GM19438 (cell line): Measurements from ENCODE around the gene TJP1.
A peak's percentile ranks its signal among the peaks of the same experiment; 100 is the strongest.
"Not testable (repeated sequence)": the region's sequence is repeated elsewhere in the genome, so short reads cannot be mapped to it uniquely, and the experiment has no call there.

Experiments
- ATAC-seq: cut with Tn5 transposase; IDR thresholded peaks from one replicate; pipeline ENCODE4 v1.9.1; 2021; ENCODE audit warnings: low read depth; ENCODE audit not compliant: unreplicated experiment

TJP1 gene

GRCh38 chr15:29670998-29671981 is 151.0 kb downstream of the TJP1 start:
- ATAC-seq, result no peak

GRCh38 chr15:29670266-29670665 is 152.0 kb downstream of the TJP1 start:
- no peak for ATAC-seq

- ATAC-seq, result no peak
Observed at GRCh38 chr15:29669823-29670222, 152.4 kb downstream of the TJP1 start.

- peak; percentile 68 for ATAC-seq
Observed at GRCh38 chr15:29668120-29668602, 154.1 kb downstream of the TJP1 start.

- ATAC-seq, result no peak
Observed at GRCh38 chr15:29666241-29666640, 156.0 kb downstream of the TJP1 start.

GRCh38 chr15:29665444-29666003 is 156.7 kb downstream of the TJP1 start:
- no peak for ATAC-seq

- no peak for ATAC-seq
Observed at GRCh38 chr15:29664406-29664805, 157.9 kb downstream of the TJP1 start.

- ATAC-seq, result not testable (repeated sequence)
Observed at GRCh38 chr15:29657476-29657817, 164.8 kb downstream of the TJP1 start.

- no peak for ATAC-seq
Observed at GRCh38 chr15:29656636-29657475, 165.4 kb downstream of the TJP1 start.

GRCh38 chr15:29652595-29652994 is 169.7 kb downstream of the TJP1 start:
- no peak for ATAC-seq

GRCh38 chr15:29651476-29652233 is 170.6 kb downstream of the TJP1 start:
- ATAC-seq, result no peak
